Suppressor macrophage treated with lipopolysaccharide for 4 hours (primary cell): ENCODE measurements around the gene PCDHB15.
A peak's percentile ranks its signal among the peaks of the same experiment; 100 is the strongest.

Source experiments
- DNase-seq: peaks from one replicate; pipeline ENCODE4 v3.0.0-alpha.2; 2020

Gene PCDHB15

DNA sequence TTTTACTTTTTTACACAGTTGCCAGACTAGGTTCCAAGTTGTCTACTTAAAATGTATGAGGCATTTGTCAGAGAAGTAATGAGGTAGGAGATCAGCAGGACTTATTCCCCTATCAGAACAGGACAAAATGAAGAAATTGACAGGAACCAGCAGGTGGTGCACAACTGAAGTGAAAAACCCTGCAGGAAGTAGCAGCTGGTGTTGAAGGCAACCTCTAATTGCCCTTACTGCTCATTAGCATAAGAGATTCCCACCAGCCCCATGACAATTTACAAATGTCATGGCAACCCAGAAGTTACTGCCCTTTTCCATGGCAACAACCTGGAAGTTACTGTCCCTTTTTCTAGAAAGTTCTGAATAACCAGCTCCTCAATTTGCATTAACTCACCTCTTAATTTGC is 5.4 kb downstream of the PCDHB15 start:
- DNase-seq = no peak

DNA sequence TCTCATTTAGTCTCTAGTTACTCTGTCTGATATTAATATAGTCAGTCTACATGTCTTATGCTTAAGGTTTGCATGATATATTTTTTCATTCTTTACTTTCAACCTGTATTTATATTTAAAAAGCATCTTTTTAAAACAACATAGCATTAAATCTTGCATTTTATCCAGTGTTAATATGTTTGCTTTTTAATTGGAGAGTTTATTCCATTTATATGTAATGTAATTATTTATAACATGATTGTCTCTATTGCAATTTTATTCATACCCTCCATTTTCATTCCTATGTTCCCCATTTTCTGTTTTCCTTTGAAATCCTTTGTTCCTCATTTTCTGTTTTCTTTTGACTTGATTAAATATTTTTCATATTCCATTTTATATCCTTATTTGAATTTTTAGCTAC is 13.3 kb downstream of the PCDHB15 start:
- DNase-seq = no peak

DNA sequence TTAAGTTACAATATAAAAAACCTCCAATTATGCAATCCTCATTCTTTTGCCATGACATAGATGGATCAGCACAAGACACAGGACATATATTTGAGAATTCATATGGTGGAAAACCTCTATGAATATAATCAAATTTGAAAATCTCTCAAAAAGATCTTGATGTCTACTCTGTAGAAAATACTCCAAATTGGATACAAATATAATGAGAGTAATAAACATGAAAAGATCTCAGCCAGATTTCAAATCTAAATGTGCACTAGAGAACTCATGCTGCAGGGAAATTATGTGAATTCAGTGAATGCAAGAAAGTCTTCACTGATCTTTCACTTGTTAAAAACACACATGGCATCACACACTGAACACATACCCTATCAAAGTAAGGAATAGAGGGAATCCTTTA is 13.8 kb downstream of the PCDHB15 start:
- DNase-seq = no peak

DNA sequence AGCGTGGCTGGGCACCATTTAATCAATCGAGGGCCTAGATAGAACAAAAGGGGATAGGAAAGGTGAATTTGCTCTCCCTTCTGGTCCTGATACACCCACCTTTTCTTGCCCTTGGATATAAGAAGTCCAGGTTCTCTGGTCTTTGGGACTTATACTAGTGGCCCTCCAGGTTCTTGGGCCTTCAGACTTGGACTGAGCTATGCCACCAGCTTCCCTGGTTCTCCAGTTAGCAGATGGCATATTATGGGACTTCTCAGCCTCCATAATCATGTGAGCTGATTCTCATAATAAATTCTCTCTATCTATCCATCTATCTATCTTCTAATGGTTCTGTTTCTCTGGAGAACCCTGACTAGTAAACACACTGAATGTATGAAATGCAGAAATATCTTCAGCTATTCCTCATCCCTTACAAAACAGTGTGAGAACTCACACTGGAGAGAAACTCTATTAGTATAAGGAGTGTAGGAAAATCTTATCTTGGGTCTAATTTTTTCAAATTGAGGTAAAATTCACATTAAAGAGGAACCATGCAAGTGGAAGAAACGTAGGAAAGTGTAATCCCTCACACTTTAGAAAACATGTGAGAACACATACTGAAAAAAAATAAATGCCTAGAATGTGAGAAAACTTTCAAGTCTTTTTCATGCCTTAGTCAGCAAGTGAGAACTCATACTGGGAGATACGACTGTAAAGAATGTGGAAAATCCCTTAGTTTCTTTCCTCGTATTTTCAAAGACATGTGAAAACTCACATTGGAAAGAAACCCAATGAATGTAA is 15.5 kb downstream of the PCDHB15 start:
- peak; percentile 3 for DNase-seq

DNA sequence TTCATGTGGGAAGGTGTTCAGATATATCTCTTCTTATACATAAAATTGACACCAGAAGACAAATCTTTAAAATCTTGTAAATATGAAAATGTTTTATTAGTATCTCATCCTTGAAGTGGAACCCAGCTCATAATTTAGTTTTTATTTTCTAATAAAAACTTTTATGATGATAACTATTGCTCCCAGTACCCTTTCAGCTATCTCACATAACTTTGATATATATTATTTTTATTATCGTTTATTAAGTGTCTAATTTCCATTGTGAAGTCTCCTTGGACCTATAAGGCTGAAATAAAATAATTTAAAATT is 16.0 kb downstream of the PCDHB15 start:
- DNase-seq = no peak

DNA sequence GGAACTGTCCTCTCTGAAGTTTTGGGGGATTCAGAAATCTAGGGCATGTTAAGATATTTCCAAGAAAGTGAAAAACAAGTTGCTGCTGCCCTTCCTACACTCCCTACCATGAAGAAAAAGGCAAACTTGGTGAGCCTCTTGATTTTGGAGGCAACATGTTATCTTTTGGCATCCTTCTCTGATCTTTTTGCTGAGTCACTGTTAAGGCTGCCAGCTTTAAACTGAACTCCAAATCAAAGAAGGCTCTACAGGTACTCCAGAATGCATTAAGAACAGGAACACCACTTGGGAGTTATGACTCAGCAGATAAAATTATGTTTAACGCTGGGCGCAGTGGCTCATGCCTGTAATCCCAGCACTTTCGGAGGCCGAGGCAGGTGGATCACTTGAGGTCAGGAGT is 24.0 kb downstream of the PCDHB15 start:
- no peak for DNase-seq

GRCh38 chr5:141272906-141273305 is 27.7 kb downstream of the PCDHB15 start:
- no peak for DNase-seq

DNA sequence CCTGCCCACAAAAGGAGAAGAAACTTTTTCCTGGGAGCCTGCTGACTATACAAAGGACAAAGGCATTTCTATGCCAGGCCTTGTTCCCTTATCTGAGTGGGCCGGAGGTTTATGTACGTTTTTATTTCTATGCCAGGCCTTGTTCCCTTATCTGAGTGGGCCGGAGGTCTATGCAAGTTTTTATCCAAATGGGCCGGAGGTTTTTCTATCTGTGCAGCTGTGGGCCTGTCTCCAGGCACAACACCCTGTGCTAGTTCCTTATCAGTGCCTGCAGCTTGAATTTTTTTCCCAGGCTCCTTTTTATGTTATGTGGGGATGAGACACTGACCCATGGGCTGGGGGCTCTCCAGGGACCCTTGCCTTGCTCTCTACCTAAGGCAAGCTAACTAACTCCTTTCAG is 53.2 kb downstream of the PCDHB15 start:
- DNase-seq = no peak
